ENCODE data around the gene COL4A3.

DNA sequence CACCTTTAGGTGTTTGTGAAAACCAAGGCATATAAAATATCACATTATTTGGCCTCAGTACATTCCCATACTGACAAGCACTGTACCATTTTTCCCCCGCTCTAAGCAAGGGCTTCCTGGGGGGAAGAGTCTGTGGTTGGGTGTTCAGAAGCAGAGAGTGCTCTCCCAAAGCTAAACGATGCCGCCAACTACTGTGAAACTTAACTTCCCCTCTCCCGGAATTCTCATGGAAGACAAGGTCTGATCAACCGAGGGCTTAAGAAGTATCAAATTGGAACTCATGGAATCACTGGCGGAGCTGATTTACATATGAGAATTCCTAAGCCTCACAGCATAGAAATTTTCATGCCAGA lies 160.2 kb downstream of the COL4A3 start:
- no peak for TF ChIP-seq POLR2A (IDR thresholded peaks at IDR 0.05)
- TF ChIP-seq, protein P1, sequence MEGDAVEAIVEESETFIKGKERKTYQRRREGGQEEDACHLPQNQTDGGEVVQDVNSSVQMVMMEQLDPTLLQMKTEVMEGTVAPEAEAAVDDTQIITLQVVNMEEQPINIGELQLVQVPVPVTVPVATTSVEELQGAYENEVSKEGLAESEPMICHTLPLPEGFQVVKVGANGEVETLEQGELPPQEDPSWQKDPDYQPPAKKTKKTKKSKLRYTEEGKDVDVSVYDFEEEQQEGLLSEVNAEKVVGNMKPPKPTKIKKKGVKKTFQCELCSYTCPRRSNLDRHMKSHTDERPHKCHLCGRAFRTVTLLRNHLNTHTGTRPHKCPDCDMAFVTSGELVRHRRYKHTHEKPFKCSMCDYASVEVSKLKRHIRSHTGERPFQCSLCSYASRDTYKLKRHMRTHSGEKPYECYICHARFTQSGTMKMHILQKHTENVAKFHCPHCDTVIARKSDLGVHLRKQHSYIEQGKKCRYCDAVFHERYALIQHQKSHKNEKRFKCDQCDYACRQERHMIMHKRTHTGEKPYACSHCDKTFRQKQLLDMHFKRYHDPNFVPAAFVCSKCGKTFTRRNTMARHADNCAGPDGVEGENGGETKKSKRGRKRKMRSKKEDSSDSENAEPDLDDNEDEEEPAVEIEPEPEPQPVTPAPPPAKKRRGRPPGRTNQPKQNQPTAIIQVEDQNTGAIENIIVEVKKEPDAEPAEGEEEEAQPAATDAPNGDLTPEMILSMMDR (IDR thresholded peaks at IDR 0.05): no peak
- no peak for TF ChIP-seq POLR2AphosphoS5 (IDR thresholded peaks at IDR 0.05)
- TF ChIP-seq EP300 (IDR thresholded peaks at IDR 0.05): no peak

Data from stomach (tissue), 4 donors.